Heart left ventricle (tissue), 13 donors: ENCODE measurements around the gene SLC30A3.

ENCODE experiments used
- CTCF ChIP-seq, 12 donors: fragments of 200-600 bp; sonication (generic) in 4 of 12; IDR thresholded peaks; one replicate each; pipeline versions ENCODE4 v1.5.0 to v1.8.0; 2018 to 2022; ENCODE audit warnings: antibody characterized with exemption in 12 of 12, mild to moderate bottlenecking in 5 of 12
- POLR2A ChIP-seq, 2 donors: fragments of 450-650 bp; IDR thresholded peaks; one replicate each; pipeline ENCODE4 v1.6.1; 2017; ENCODE audit warnings: antibody characterized with exemption in 2 of 2, mild to moderate bottlenecking in 2 of 2, moderate library complexity in 2 of 2
- donor health status: ischemic (EF 13 %, LVEDD 7.1; RV severe dilation, severe dysfunction).
- donor health status: DM: no; HTN: yes; CAD: no.
- donor health status: DM: no; HTN: no; CAD: no.
- donor health status: ischemic (EF 25% LVEDD 6.9; RV normal size, moderate dysfunction).
- donor health status: ischemic (EF 25% LVEDD 5.7; RV mildly dilated, moderate dysfunction).
- donor health status: ischemic (EF 35%, LVEDD 5.7; RV mildly dilated, moderate dysfunction).
- donor health status: nonischemic (EF 11% LVEDD 7.7; RV severe dilation, severe dysfunction).
- donor health status: DM: yes; HTN: yes; CAD: no.
- donor health status: PGD.
- donor health status: ischemic (EF 29% LVEDD 5.4; RV normal size, mild dysfunction).
- donor health status: nonischemic (EF 23%, LVEDD 6.1; RV moderate dilation, normal function).

DNA sequence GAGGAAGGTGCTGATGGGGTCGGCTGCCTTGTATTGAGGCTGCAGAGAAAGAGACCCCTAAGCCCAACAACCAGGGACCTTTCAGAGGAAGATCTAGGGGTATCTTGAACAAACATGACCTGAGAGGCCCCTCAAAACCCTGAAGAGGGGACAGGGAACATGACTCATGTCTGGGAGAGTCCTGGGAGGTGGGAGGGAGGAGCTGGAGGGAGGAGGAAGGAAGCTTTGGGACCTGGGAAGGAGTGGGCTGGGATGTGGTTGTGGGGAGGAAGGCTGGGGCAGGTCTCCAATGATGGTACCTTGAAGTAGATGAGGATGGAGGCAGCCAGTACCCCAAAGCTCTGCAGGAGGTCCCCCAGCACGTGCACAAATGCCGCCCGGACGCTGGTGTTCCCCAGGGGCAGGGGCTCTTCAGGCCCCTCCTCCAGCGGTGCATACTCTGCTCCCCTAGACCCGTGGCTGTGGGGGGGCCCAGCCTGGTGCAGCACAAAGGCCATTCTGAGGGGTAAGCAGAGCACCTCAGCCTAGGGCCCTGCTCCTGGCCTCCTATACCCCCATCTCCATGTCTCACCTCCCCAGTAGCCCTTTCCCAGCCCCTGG is 5.9 kb downstream of the SLC30A3 start:
- TF ChIP-seq CTCF (IDR thresholded peaks at IDR 0.05) (no peak), POLR2A (IDR thresholded peaks at IDR 0.05) (no peak)
